B cell (primary cell): ENCODE results near the gene ITPR3. TPM values are rescaled to one million over a fixed set of nuclear protein-coding genes. Genes with fewer than 3 reads are reported as not detected.

ENCODE experiments used
- ATAC-seq: fragments of 200-7000 bp; cut with Tn5 transposase; one replicate; pipeline ENCODE4 v1.10.0; 2021; ENCODE audit warnings: low read depth, mild to moderate bottlenecking, moderate number of reproducible peaks, moderate library complexity
- CTCF ChIA-PET: fragments of 350-600 bp; sonication (Branson Sonifier 250); formaldehyde crosslinking; loops from one replicate; lab custom pipeline; 2021; ENCODE audit warnings: antibody characterized with exemption, inconsistent platforms; lab: Charles Lee
- POLR2A ChIA-PET: fragments of 350-600 bp; sonication (Branson Sonifier 250); formaldehyde crosslinking; loops from one replicate; lab custom pipeline; 2021; ENCODE audit warnings: antibody characterized with exemption; lab: Charles Lee
- DNase-seq: peaks from one replicate; pipeline ENCODE4 v3.0.0; 2013
- H2AFZ ChIP-seq: 2 replicates; pipeline ENCODE4 v1.6.1; 2012; ENCODE audit warnings: mild to moderate bottlenecking, low read depth, low read length; ENCODE audit not compliant: insufficient read depth, poor library complexity, severe bottlenecking
- H3K27ac ChIP-seq, 2 donors: 1 replicate in 1 of 2; 2 replicates in 1 of 2; pipeline ENCODE4 v1.5.1; 2012 to 2013; ENCODE audit warnings: low read length in 2 of 2, mild to moderate bottlenecking in 2 of 2, moderate library complexity in 1 of 2
- H3K27me3 ChIP-seq, 4 experiments: fragments of 200-600 bp in 1 of 4; sonication (generic) in 1 of 4; replicated peaks in 1 of 4; 1 replicate in 2 of 4; 2 replicates in 2 of 4; pipeline versions ENCODE4 v1.6.1 to v1.7.0; 2013 to 2016; ENCODE audit warnings: low read length in 3 of 4, mild to moderate bottlenecking in 2 of 4, mixed read lengths in 1 of 4, moderate library complexity in 1 of 4; ENCODE audit not compliant: insufficient read depth in 4 of 4, control insufficient read depth in 3 of 4; ENCODE audit errors: control extremely low read depth in 1 of 4
- H3K36me3 ChIP-seq, 2 experiments: replicated peaks in 1 of 2; 1 replicate in 1 of 2; 2 replicates in 1 of 2; pipeline versions ENCODE4 v1.6.1 to v1.7.1; 2013; ENCODE audit warnings: low read length in 1 of 2; ENCODE audit not compliant: insufficient read depth in 2 of 2, control insufficient read depth in 1 of 2; ENCODE audit errors: control extremely low read depth in 1 of 2, extremely low read depth in 1 of 2
- H3K4me1 ChIP-seq, 2 donors: fragments of 200-600 bp in 1 of 2; sonication (generic) in 1 of 2; 1 replicate in 1 of 2; 2 replicates in 1 of 2; pipeline versions ENCODE4 v1.5.1 to v1.6.1; 2013 to 2017; ENCODE audit warnings: low read length in 2 of 2; ENCODE audit not compliant: control insufficient read depth in 2 of 2, insufficient read depth in 2 of 2
- H3K4me2 ChIP-seq: replicated peaks from 2 replicates; pipeline ENCODE3; 2012; ENCODE audit warnings: mild to moderate bottlenecking, low read depth, low read length; ENCODE audit not compliant: poor library complexity, severe bottlenecking
- H3K4me3 ChIP-seq, 5 experiments: fragments of 200-600 bp in 1 of 5; sonication (generic) in 1 of 5; 1 replicate in 3 of 5; 2 replicates in 2 of 5; pipeline versions ENCODE4 v1.5.1 to v1.7.0; 2011 to 2016; ENCODE audit warnings: low read length in 4 of 5, mild to moderate bottlenecking in 4 of 5, low read depth in 2 of 5, control low read depth in 1 of 5, moderate library complexity in 1 of 5; ENCODE audit not compliant: insufficient read depth in 1 of 5; ENCODE audit errors: control extremely low read depth in 1 of 5, extremely low read depth in 1 of 5
- H3K79me2 ChIP-seq: fragments of 200-600 bp; sonication (generic); one replicate; pipeline ENCODE4 v1.6.0; 2016; ENCODE audit warnings: low read length; ENCODE audit not compliant: control insufficient read depth, insufficient read depth
- H3K9ac ChIP-seq: fragments of 200-600 bp; sonication (generic); 2 replicates; pipeline ENCODE4 v1.6.1; 2017; ENCODE audit warnings: mild to moderate bottlenecking, low read length, moderate library complexity
- H3K9me3 ChIP-seq, 3 donors: one replicate each; pipeline versions ENCODE4 v1.6.1 to v1.7.1; 2013; ENCODE audit warnings: low read length in 2 of 3; ENCODE audit not compliant: control insufficient read depth in 2 of 3, insufficient read depth in 1 of 3; ENCODE audit errors: control extremely low read depth in 1 of 3
- H4K20me1 ChIP-seq: 2 replicates; pipeline ENCODE4 v1.6.0; 2012; ENCODE audit warnings: mild to moderate bottlenecking, low read length; ENCODE audit not compliant: insufficient read depth, control insufficient read depth, poor library complexity, severe bottlenecking
- H3K27ac Mint-ChIP-seq: one replicate; pipeline ENCODE4 v1.8.0; 2021; ENCODE audit warnings: mixed read lengths
- H3K27me3 Mint-ChIP-seq: one replicate; pipeline ENCODE4 v1.8.0; 2021; ENCODE audit warnings: mixed read lengths
- H3K4me1 Mint-ChIP-seq: one replicate; pipeline ENCODE4 v1.8.0; 2021; ENCODE audit warnings: mixed read lengths
- H3K4me3 Mint-ChIP-seq: one replicate; pipeline ENCODE4 v1.8.0; 2021; ENCODE audit warnings: mixed read lengths
- H3K9me3 Mint-ChIP-seq: one replicate; pipeline ENCODE4 v1.8.0; 2022; ENCODE audit warnings: mixed read lengths; ENCODE audit not compliant: insufficient read depth
- CTCF ChIP-seq: fragments of 200-600 bp; IDR thresholded peaks from one replicate; pipeline ENCODE4 v1.8.0; 2022; ENCODE audit warnings: antibody characterized with exemption, mild to moderate bottlenecking
- EZH2 ChIP-seq: IDR thresholded peaks from 2 replicates; pipeline ENCODE4 v1.6.1; 2012; ENCODE audit warnings: borderline replicate concordance, low read depth, mild to moderate bottlenecking, moderate library complexity, low read length; ENCODE audit not compliant: insufficient read depth, poor library complexity, severe bottlenecking
- WGBS: methylation state at CpG from one replicate; pipeline ENCODE4 v1.1.5; 2013; ENCODE audit warnings: missing lambda C conversion rate; ENCODE audit not compliant: insufficient coverage; 5-methylcytosine and 5-hydroxymethylcytosine counted together
- intact Hi-C: fragments of 100-400 bp; cut with micrococcal nuclease; formaldehyde crosslinking; loops from one replicate; pipeline ENCODE4 v1.10.0; 2022
- polyA plus RNA-seq: library from polyadenylated mRNA; depleted of rRNA; stranded (reverse); fragments of >200 nt; gene quantifications from 2 replicates; pipeline ENCODE4 v1.2.3, GENCODE V29; 2012
- total RNA-seq, 2 donors: library from RNA; stranded (reverse); fragments of 120-200 nt in 1 of 2; gene quantifications; 1 replicate in 1 of 2; 2 replicates in 1 of 2; pipeline versions ENCODE4 v1.2.3 to v1.2.4, GENCODE V29; 2013 to 2022

The ITPR3 gene
- total and polyA plus RNA-seq, 2 donors (not counting 1 experiment from before 2014, with no cell fraction given), result 61.9 to 67.6 TPM

GRCh38 chr6:33688451-33689147, 67.5 kb downstream of the ITPR3 start:
- no peaks in the 10 kb centered on the region for H3K79me2 ChIP-seq
- no peak overlapping the region for H3K4me2 ChIP-seq
- TF ChIP-seq EZH2 (no peak), CTCF (no peak)
- peaks cover 15 to 19% of the 10 kb centered on the region in 2 donors for H3K4me1 ChIP-seq
- ChIA-PET CTCF (interaction anchor here (0.5 to 3.9 kb wide), 2 partner anchors 12 to 118 kb away, joined by 3 to 23 read pairs; no protein-coding TSS in a partner anchor), POLR2A (interaction anchor here (0.9 kb wide), 1 partner anchor 9 kb away, joined by 3 read pairs; no protein-coding TSS in a partner anchor)
- ATAC-seq, result no peak
- no peaks in the 10 kb centered on the region for H4K20me1 ChIP-seq
- Mint-ChIP-seq H3K27me3 (no peaks in the 10 kb centered on the region), H3K4me3 (no peak overlapping the region), H3K27ac (no peak overlapping the region), H3K9me3 (no peaks in the 10 kb centered on the region), H3K4me1 (peaks cover 15% of the 10 kb centered on the region)
- WGBS, result 96% methylated on average over 25 of the region's 25 CpGs
- H3K9ac ChIP-seq, result no peak overlapping the region
- no peak overlapping the region for H3K4me3 ChIP-seq
- H3K9me3 ChIP-seq, result no peaks in the 10 kb centered on the region
- no peak overlapping the region for H3K27ac ChIP-seq
- no peak overlapping the region for H2AFZ ChIP-seq
- no peak for DNase-seq
- peaks cover 0 to 73% of the 10 kb centered on the region in 2 experiments for H3K36me3 ChIP-seq
- no peaks in the 10 kb centered on the region for H3K27me3 ChIP-seq
- intact Hi-C loops, result no loop called here

GRCh38 chr6:33689148-33689494, 68.0 kb downstream of the ITPR3 start:
- no peak overlapping the region for H3K9ac ChIP-seq
- ATAC-seq (no peak), DNase-seq (no peak)
- no peaks in the 10 kb centered on the region for H3K9me3 ChIP-seq
- H3K4me3 Mint-ChIP-seq, result no peak overlapping the region
- peaks cover 0 to 68% of the 10 kb centered on the region in 2 experiments for H3K36me3 ChIP-seq
- WGBS, result 88% methylated on average over 12 of the region's 12 CpGs
- H3K79me2 ChIP-seq, result no peaks in the 10 kb centered on the region
- no peak overlapping the region for H2AFZ ChIP-seq
- H3K4me1 Mint-ChIP-seq, result peaks cover 17% of the 10 kb centered on the region
- intact Hi-C loops, result no loop called here
- POLR2A ChIA-PET, result no interaction called here
- H3K4me3 ChIP-seq, result no peak overlapping the region
- peaks cover 20 to 24% of the 10 kb centered on the region in 2 donors for H3K4me1 ChIP-seq
- H3K27ac ChIP-seq, result no peak overlapping the region
- H3K27me3 Mint-ChIP-seq, result no peaks in the 10 kb centered on the region
- no peaks in the 10 kb centered on the region for H4K20me1 ChIP-seq
- no peak for TF ChIP-seq CTCF
- no peak for TF ChIP-seq EZH2
- no peaks in the 10 kb centered on the region for H3K9me3 Mint-ChIP-seq
- CTCF ChIA-PET, result interaction anchor here (0.5 to 3.9 kb wide), 2 partner anchors 12 to 119 kb away, joined by 3 to 23 read pairs; no protein-coding TSS in a partner anchor
- no peaks in the 10 kb centered on the region for H3K27me3 ChIP-seq
- no peak overlapping the region for H3K27ac Mint-ChIP-seq
- H3K4me2 ChIP-seq, result no peak overlapping the region
